ENCODE data around the gene USH2A.

Gene USH2A

DNA sequence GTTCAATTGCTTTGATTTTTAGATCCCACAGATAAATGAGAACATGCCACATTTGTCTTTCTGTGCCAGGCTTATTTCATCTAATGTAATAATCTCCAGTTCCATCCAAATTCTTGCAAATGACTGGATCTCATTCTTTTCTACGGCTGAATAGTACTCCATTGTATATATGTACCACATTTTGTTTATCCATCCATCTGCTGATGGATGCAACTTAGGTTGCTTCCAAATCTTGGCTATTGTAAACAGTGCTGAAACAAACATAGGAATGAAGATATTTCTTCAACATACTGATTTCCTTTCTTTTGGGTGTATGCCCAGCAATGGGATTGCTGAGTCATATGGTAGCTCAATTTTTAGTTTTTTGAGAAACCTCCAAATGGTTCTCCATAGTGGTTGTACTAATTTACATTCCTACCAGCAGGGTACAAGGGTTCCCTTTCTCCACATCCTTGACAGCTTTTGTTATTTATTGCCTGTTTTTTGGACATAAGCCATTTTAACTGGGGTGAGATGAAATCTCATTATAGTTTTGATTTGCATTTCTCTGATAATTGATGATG, 511.8 kb downstream of the USH2A start:
- H2AFZ ChIP-seq (ENCODE audit: low read length): no peak overlapping the region
- no peaks in the 10 kb centered on the region for H3K9me3 ChIP-seq (replicated peaks; ENCODE audit: insufficient read depth, low read length)
- no peak overlapping the region for H3K27ac ChIP-seq (ENCODE audit: low read length)
- DNase-seq: no peak
- no peaks in the 10 kb centered on the region for H3K36me3 ChIP-seq (replicated peaks; ENCODE audit: insufficient read depth, low read length)
- no peaks in the 10 kb centered on the region for H4K20me1 ChIP-seq (ENCODE audit: insufficient read depth, low read length)
- no peaks in the 10 kb centered on the region for H3K9me2 ChIP-seq (replicated peaks; ENCODE audit: insufficient read depth, low read length)
- no peaks in the 10 kb centered on the region for H3F3A ChIP-seq (ENCODE audit: insufficient read depth, low read length)
- no peak overlapping the region for H3K9ac ChIP-seq (ENCODE audit: low read length)
- TF ChIP-seq, protein P1, sequence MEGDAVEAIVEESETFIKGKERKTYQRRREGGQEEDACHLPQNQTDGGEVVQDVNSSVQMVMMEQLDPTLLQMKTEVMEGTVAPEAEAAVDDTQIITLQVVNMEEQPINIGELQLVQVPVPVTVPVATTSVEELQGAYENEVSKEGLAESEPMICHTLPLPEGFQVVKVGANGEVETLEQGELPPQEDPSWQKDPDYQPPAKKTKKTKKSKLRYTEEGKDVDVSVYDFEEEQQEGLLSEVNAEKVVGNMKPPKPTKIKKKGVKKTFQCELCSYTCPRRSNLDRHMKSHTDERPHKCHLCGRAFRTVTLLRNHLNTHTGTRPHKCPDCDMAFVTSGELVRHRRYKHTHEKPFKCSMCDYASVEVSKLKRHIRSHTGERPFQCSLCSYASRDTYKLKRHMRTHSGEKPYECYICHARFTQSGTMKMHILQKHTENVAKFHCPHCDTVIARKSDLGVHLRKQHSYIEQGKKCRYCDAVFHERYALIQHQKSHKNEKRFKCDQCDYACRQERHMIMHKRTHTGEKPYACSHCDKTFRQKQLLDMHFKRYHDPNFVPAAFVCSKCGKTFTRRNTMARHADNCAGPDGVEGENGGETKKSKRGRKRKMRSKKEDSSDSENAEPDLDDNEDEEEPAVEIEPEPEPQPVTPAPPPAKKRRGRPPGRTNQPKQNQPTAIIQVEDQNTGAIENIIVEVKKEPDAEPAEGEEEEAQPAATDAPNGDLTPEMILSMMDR (IDR thresholded peaks at IDR 0.05; ENCODE audit: low read length): no peak
- TF ChIP-seq EZH2phosphoT487 (IDR thresholded peaks at IDR 0.05; ENCODE audit: low read length) (no peak), EZH2 (optimal IDR thresholded peaks at IDR 0.05; ENCODE audit: low read depth, low read length) (no peak)
- no peak overlapping the region for H3K4me2 ChIP-seq (ENCODE audit: low read depth, low read length)
- H3K79me2 ChIP-seq (ENCODE audit: low read length): no peaks in the 10 kb centered on the region
- H3K4me1 ChIP-seq (ENCODE audit: low read length): no peaks in the 10 kb centered on the region
- no peaks in the 10 kb centered on the region for H3K27me3 ChIP-seq (replicated peaks; ENCODE audit: insufficient read depth, low read length)
- no peak overlapping the region for H3K4me3 ChIP-seq (ENCODE audit: low read length)

DNA sequence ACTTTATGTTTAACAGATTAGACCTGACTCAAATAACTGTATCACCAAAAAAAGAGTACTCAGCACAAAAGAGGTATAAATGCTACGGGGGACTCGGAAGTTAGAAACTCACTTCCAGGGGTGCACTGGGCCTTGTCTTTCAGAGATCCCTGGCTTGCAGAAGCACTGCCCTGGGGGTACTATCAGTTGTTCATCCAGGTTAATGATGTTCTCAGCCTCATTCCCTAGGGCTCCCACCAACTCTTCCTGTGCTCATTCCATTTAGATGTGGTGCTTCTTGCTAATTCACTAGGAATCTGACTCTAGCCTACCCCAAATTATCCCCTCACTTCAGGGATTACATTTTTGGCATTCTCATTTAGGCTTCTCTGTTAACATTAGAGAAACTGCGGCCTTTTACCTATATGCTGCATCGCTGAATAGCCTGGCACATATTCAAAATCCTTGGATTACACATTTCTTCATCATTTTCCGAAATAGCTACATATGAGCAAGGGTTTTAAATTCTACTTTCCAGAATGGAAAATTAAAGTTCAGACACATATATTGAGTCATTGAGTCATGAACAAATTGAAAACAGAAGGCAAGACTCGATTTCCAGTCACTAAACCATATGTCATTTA, 517.6 kb downstream of the USH2A start:
- Histone ChIP-seq H3F3A (ENCODE audit: insufficient read depth, low read length) (no peaks in the 10 kb centered on the region), H3K4me3 (ENCODE audit: low read length) (no peak overlapping the region)
- DNase-seq: no peak

DNA sequence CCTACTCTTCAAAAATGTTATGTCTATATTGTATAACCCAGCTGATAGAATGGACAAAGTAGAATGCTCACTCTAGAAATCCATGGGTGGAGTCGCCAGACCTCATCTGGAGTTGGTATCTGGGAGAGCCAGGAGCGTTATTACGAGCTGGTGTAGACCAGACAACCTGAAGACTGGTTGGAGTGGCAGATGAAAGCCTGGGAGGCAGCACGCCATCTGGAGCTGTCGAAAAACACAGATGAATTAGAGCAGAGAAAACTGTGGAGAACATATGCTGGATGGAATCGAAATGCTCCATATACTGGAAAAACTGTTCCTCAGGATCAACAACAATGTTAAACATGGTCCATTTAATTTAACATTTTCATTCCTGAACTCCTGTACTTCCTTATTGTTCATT, 522.6 kb downstream of the USH2A start:
- H3K9me3 ChIP-seq (replicated peaks; ENCODE audit: insufficient read depth, low read length): no peaks in the 10 kb centered on the region
- H3K9ac ChIP-seq (ENCODE audit: low read length): no peak overlapping the region

More for the DNA sequence above, 517.6 kb downstream of the USH2A start:
- no peak overlapping the region for H3K4me2 ChIP-seq (ENCODE audit: low read depth, low read length)
- H3K9me3 ChIP-seq (replicated peaks; ENCODE audit: insufficient read depth, low read length): no peaks in the 10 kb centered on the region
- no peaks in the 10 kb centered on the region for H4K20me1 ChIP-seq (ENCODE audit: insufficient read depth, low read length)
- no peak overlapping the region for H2AFZ ChIP-seq (ENCODE audit: low read length)
- no peak overlapping the region for H3K9ac ChIP-seq (ENCODE audit: low read length)
- H3K27ac ChIP-seq (ENCODE audit: low read length): no peak overlapping the region
- no peaks in the 10 kb centered on the region for H3K27me3 ChIP-seq (replicated peaks; ENCODE audit: insufficient read depth, low read length)
- TF ChIP-seq, protein P1 (IDR thresholded peaks at IDR 0.05; ENCODE audit: low read length): no peak
- TF ChIP-seq EZH2phosphoT487 (IDR thresholded peaks at IDR 0.05; ENCODE audit: low read length): no peak
- TF ChIP-seq EZH2 (optimal IDR thresholded peaks at IDR 0.05; ENCODE audit: low read depth, low read length): no peak
- no peaks in the 10 kb centered on the region for H3K4me1 ChIP-seq (ENCODE audit: low read length)
- H3K9me2 ChIP-seq (replicated peaks; ENCODE audit: insufficient read depth, low read length): no peaks in the 10 kb centered on the region
- H3K79me2 ChIP-seq (ENCODE audit: low read length): no peaks in the 10 kb centered on the region
- H3K36me3 ChIP-seq (replicated peaks; ENCODE audit: insufficient read depth, low read length): no peaks in the 10 kb centered on the region

More for the DNA sequence above, 522.6 kb downstream of the USH2A start:
- no peaks in the 10 kb centered on the region for H3K27me3 ChIP-seq (replicated peaks; ENCODE audit: insufficient read depth, low read length)
- no peak overlapping the region for H3K4me3 ChIP-seq (ENCODE audit: low read length)
- H3K4me1 ChIP-seq (ENCODE audit: low read length): no peaks in the 10 kb centered on the region
- H3K36me3 ChIP-seq (replicated peaks; ENCODE audit: insufficient read depth, low read length): no peaks in the 10 kb centered on the region
- no peak overlapping the region for H3K27ac ChIP-seq (ENCODE audit: low read length)
- no peaks in the 10 kb centered on the region for H3K79me2 ChIP-seq (ENCODE audit: low read length)
- no peak overlapping the region for H2AFZ ChIP-seq (ENCODE audit: low read length)
- H3K4me2 ChIP-seq (ENCODE audit: low read depth, low read length): no peak overlapping the region
- TF ChIP-seq, protein P1 (IDR thresholded peaks at IDR 0.05; ENCODE audit: low read length): no peak
- TF ChIP-seq EZH2 (optimal IDR thresholded peaks at IDR 0.05; ENCODE audit: low read depth, low read length): no peak
- no peak for TF ChIP-seq EZH2phosphoT487 (IDR thresholded peaks at IDR 0.05; ENCODE audit: low read length)
- no peak for DNase-seq
- H3K9me2 ChIP-seq (replicated peaks; ENCODE audit: insufficient read depth, low read length): no peaks in the 10 kb centered on the region
- H4K20me1 ChIP-seq (ENCODE audit: insufficient read depth, low read length): no peaks in the 10 kb centered on the region
- H3F3A ChIP-seq (ENCODE audit: insufficient read depth, low read length): no peaks in the 10 kb centered on the region
